ENCODE data around the gene AGAP3.

Gene AGAP3

DNA sequence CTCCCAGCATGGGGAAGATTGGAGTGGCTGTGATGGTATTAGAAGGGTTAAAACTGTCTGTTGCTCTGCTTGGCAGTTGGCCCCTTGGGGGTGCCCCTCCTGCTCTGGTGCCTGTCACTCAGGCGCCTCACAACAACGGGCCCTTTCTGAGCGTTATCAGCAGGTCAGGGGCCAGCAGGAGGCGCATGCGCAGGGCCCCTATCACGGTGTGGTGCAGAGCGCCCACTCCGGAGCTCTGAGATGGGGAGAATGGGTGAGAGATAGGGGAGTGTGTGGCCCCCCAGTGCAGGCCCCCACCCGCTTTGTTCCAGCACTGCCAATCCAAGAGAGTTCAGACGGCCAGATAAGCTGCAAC lies 56.4 kb downstream of the AGAP3 start:
- ATAC-seq (replicated peaks) (no peak), DNase-seq (no peak)
- H3K27ac Mint-ChIP-seq, result no peak overlapping the region
- H3K9me3 Mint-ChIP-seq, result no peaks in the 10 kb centered on the region
- H3K4me3 Mint-ChIP-seq, result no peak overlapping the region
- no peaks in the 10 kb centered on the region for H3K4me1 Mint-ChIP-seq (ENCODE audit: low read depth in 2 of 2)
- peaks cover 3% of the 10 kb centered on the region for H3K36me3 Mint-ChIP-seq (ENCODE audit: insufficient read depth)
- no peaks in the 10 kb centered on the region for H3K27me3 Mint-ChIP-seq

DNA sequence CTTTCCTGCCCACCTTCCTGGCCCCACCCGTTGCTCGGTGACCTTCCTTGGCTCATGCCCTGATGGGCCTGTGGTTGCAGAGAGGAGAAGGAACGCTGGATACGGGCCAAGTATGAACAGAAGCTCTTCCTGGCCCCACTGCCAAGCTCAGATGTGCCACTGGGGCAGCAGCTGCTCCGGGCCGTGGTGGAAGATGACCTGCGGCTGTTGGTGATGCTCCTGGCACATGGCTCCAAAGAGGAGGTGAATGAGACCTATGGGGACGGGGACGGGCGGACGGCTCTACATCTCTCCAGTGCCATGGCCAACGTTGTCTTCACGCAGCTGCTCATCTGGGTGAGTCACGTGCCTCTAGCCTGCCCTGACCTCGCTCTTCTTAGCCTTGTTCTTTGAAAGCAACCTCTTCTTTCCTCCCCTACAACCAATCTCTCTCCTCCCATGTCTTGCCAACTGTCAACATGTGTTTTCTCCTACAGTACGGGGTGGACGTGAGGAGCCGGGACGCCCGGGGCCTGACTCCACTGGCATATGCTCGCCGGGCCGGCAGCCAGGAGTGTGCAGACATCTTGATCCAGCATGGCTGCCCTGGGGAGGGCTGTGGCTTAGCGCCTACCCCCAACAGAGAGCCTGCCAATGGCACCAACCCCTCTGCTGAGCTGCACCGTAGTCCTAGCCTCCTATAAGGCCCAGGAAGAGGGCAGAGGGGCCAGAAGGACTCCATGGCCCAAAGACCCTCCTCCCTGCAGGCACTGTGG lies 57.2 kb downstream of the AGAP3 start:
- H3K27me3 Mint-ChIP-seq, result no peaks in the 10 kb centered on the region
- no peak for DNase-seq
- no peaks in the 10 kb centered on the region for H3K9me3 Mint-ChIP-seq
- ATAC-seq (replicated peaks), result no peak
- no peaks in the 10 kb centered on the region for H3K4me1 Mint-ChIP-seq (ENCODE audit: low read depth in 2 of 2)
- no peak overlapping the region for H3K27ac Mint-ChIP-seq
- H3K4me3 Mint-ChIP-seq, result no peak overlapping the region
- H3K36me3 Mint-ChIP-seq (ENCODE audit: insufficient read depth), result peaks cover 3% of the 10 kb centered on the region

DNA sequence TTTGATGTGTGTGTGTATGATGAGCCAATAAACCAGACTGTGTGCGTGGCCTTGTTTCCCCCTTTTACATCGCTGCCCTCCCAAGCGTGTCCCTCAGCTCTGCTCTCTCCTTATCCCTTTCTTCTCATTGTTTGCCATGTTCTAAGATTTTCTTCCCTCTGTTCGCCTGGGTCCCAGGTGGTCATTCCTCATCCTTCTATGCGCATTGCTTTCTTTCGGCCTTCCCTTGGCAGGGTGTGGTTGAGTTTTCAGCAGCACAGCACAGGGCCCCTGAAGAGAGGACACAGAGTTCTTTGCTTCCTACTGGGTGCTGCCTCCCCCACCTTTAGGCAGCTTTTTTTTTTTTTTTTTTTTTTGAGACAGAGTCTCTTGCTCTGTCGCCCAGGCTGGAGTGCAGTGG lies 58.1 kb downstream of the AGAP3 start:
- ATAC-seq (replicated peaks), result no peak
- no peak for DNase-seq
- peaks cover 0 to 5% of the 10 kb centered on the region in 2 donors for H3K27me3 Mint-ChIP-seq
- H3K27ac Mint-ChIP-seq, result no peak overlapping the region
- H3K36me3 Mint-ChIP-seq (ENCODE audit: insufficient read depth), result peaks cover 3% of the 10 kb centered on the region
- no peaks in the 10 kb centered on the region for H3K9me3 Mint-ChIP-seq
- H3K4me1 Mint-ChIP-seq (ENCODE audit: low read depth in 2 of 2), result no peaks in the 10 kb centered on the region
- H3K4me3 Mint-ChIP-seq, result no peak overlapping the region

DNA sequence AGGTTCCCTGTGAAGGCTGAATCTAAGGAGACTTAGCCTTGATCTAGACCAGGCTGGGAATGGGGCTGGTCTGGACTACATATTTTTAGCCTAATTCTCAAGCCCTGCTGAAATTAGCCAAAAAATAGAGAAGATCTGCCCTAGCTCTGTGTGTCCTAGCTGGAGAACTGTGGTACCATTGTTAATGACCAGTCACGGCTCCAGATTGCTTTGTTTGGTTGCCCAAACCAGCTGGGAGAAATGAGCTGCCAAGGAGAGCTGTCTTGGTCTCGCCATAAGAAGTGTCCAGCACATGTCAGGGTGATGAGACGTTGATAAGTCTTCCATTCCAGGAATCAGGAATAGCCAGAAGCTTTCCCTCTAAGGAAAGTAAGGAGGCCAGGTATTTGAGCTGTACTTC lies 60.5 kb downstream of the AGAP3 start:
- peaks cover 3% of the 10 kb centered on the region for H3K36me3 Mint-ChIP-seq (ENCODE audit: insufficient read depth)
- H3K4me3 Mint-ChIP-seq, result no peak overlapping the region
- no peaks in the 10 kb centered on the region for H3K4me1 Mint-ChIP-seq (ENCODE audit: low read depth in 2 of 2)
- H3K9me3 Mint-ChIP-seq, result no peaks in the 10 kb centered on the region
- no peak for ATAC-seq (replicated peaks)
- H3K27ac Mint-ChIP-seq, result no peak overlapping the region
- H3K27me3 Mint-ChIP-seq, result peaks cover 0 to 5% of the 10 kb centered on the region in 2 donors
- DNase-seq, result no peak

DNA sequence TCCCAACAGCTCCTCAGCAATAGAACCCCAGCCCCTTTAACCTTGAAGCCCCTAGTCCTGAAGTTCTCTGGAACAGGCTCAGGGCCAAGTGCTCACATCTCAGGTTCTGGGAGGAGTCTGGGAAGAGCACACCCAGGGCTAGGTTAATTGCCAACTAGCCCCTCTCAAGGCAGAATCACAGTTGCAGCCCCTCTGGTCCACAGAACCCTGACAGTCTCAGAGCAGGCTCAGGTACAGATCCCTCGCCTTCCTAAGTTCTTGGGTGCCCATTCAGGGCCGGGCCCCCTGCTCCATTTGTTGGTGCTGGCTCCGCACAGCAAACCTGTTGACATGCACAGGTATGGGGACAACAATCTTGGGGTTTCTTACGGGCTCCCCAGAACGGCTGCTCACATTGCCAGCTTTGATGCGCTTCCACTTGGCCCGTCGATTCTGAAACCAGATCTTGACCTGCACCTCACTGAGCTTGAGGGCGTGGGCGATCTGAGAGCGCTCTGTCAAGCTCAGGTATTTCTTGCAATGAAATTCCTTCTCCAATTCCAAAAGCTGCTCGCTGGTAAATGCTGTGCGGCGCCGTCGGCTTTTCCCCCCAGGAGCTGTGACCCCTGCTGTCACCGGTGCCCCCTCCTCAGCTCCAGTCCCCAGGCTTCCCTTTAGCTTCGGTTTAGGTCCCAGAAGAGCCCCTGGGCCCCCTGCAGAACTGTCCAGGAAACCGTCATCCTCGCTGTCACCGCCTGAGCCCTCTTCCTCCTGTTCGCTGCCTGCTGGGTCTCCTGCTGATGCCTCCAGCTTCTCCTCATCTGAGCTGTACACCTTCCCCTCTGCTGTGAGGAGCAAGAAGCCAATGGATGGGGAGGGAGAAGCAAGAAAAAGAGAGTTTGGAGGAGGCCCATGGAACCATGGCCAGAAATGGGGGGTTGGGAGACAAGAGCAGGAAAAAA lies 62.3 kb downstream of the AGAP3 start:
- H3K4me3 Mint-ChIP-seq, result no peak overlapping the region
- H3K36me3 Mint-ChIP-seq (ENCODE audit: insufficient read depth), result peaks cover 3% of the 10 kb centered on the region
- no peaks in the 10 kb centered on the region for H3K4me1 Mint-ChIP-seq (ENCODE audit: low read depth in 2 of 2)
- DNase-seq (no peak), ATAC-seq (replicated peaks) (no peak)
- peaks cover 0 to 5% of the 10 kb centered on the region in 2 donors for H3K27me3 Mint-ChIP-seq
- H3K27ac Mint-ChIP-seq, result no peak overlapping the region
- no peaks in the 10 kb centered on the region for H3K9me3 Mint-ChIP-seq

DNA sequence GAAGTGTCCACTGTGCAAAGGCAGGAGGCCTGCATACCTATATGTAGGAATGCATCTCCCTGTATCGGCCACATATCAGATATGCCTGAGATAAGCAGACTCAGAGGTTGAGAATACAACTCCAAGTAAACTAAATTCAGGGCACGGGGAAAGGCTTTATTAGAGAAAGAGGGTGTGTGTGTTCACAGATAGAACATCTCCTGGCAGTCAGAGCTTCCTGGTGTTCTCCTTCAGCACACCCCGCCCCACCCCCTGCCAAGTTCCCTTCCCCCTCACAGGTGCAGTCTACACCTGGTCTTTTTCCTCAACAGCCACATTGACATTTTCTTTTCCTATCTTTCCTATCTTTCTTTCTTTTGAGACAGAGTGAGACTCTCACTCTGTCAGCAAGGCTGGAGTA lies 64.1 kb downstream of the AGAP3 start:
- no peak for DNase-seq
- no peak for ATAC-seq (replicated peaks)
- Mint-ChIP-seq H3K9me3 (no peaks in the 10 kb centered on the region), H3K4me1 (ENCODE audit: low read depth in 2 of 2) (no peaks in the 10 kb centered on the region), H3K4me3 (no peak overlapping the region), H3K27ac (no peak overlapping the region), H3K27me3 (peaks cover 10 to 14% of the 10 kb centered on the region in 2 donors), H3K36me3 (ENCODE audit: insufficient read depth) (no peaks in the 10 kb centered on the region)

DNA sequence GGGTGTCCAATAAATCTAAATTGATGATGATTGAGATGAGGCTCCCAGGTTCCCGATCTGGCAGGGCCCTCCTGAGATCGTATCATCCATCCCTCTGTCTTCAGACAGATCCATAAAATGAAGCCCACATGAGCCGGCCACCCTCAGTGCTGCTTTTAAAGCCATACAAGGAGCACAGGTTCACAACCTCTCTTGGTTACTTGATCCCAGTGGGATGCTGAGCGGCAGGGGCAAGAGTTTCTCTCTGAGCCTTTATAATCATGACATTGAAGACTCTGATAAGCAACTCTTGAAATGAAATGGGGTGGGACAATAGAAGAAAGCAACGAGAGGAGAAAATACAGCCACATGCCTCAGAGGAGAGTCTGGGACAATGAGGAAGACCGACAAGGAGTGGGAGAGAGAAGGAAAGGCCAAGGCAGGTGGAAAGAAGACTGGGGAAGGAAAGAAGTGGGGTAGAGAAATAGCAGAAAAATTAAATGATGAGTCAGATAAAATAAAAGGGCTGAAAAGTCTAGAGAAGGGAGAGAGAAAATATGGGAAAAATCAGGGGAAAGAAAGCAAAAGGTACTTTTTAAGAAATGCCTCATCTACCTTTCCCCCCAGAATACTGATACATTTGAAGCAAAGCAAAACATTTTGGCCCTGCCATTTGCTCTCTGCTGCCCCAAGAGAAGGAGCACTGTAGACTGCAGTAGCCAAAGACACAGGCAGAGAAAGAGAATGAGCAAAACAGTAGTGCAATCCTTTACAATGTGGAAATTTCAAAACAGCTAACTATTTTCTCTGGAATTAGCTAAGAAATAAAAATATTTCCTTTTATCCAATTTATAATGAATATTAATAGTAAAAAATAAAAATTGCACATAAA lies 66.6 kb downstream of the AGAP3 start:
- H3K27ac Mint-ChIP-seq, result no peak overlapping the region
- H3K27me3 Mint-ChIP-seq, result peaks cover 22 to 37% of the 10 kb centered on the region in 2 donors
- DNase-seq (no peak), ATAC-seq (replicated peaks) (no peak)
- H3K4me3 Mint-ChIP-seq, result no peak overlapping the region
- no peaks in the 10 kb centered on the region for H3K9me3 Mint-ChIP-seq
- no peaks in the 10 kb centered on the region for H3K36me3 Mint-ChIP-seq (ENCODE audit: insufficient read depth)
- H3K4me1 Mint-ChIP-seq (ENCODE audit: low read depth in 2 of 2), result no peaks in the 10 kb centered on the region

DNA sequence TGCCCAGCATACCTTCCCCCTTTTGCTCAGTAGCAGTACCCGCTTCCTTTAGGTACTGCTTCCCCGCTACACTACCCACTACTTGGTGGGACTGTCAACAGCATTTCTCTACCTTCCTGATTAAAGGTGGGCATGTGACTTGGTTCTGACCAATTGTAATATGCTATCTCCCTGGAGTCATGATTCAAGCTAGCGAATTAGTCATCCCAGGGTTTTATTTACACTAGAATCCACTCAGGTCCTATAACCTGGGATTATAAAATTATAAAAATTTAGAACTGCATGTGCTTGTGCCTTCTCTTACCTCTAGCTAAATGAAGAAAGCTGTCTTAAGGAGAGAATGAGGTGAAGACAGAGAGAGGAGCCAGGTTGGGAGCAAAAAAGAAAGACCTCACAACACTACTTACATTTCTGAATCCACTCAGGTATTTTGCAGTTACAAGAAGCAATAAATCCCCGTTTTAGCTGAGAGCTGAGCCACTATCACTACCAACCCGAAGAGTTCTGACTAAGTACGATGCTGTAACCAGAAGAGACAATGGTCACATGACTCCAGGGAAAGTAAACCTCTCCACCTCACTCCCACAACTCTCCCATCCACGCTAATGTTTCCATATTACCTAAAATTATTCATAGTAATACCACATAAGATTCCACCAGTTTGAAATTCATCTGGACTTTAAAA lies 71.5 kb downstream of the AGAP3 start:
- Mint-ChIP-seq H3K36me3 (ENCODE audit: insufficient read depth) (no peaks in the 10 kb centered on the region), H3K4me1 (ENCODE audit: low read depth in 2 of 2) (no peaks in the 10 kb centered on the region), H3K27me3 (peaks cover 22 to 34% of the 10 kb centered on the region in 2 donors), H3K27ac (no peak overlapping the region), H3K4me3 (no peak overlapping the region), H3K9me3 (no peaks in the 10 kb centered on the region)
- DNase-seq (no peak), ATAC-seq (replicated peaks) (no peak)

DNA sequence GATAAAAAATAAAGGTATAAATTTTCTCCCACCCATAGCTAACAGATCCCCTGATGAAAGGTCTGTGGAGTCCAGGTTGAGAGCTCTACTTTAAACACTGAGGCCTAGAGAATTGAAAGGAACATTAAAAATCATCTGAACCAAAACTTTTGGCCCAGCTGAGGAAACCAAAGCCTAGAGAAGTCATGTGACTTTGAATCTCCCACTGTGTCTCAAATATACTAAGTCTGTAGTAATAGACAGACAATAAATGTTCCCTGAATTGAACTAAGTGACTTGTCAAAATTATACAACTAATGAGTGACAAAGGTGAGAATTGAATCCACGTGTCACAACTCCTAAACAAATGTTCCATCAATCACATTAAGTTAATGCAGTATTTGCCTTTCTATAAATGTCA lies 75.5 kb downstream of the AGAP3 start:
- DNase-seq, result no peak
- no peak overlapping the region for H3K27ac Mint-ChIP-seq
- no peaks in the 10 kb centered on the region for H3K9me3 Mint-ChIP-seq
- H3K4me3 Mint-ChIP-seq, result no peak overlapping the region
- no peak for ATAC-seq (replicated peaks)
- no peaks in the 10 kb centered on the region for H3K36me3 Mint-ChIP-seq (ENCODE audit: insufficient read depth)
- H3K4me1 Mint-ChIP-seq (ENCODE audit: low read depth in 2 of 2), result no peaks in the 10 kb centered on the region
- peaks cover 6 to 17% of the 10 kb centered on the region in 2 donors for H3K27me3 Mint-ChIP-seq

DNA sequence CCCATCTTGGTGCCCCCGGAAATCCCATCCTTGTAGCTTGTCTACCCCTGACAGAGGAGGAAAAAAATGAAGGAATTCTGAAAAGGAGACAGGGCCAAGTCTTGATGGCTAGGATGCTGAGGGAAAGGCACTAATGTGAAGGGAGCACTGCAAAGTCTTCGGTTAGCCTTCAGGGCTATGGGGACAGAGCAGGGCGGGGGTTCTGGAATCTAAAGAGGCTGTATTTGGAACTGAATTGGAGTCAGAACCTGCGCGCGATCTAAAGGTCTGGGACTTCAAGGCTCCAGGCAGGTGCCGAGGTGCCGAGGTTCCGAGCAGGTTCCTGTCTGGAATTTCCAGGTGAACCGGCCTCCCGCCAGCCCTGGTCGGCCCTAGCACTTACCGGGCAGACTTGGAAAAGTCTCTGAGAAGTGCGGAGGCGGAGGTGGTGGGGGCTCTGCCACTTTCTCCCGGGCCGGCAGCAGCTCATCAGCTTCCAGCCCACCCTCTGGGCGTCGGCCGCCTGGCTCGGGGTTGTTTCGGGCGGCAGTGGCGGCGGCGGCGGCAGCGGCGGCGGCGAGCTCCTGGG lies 80.4 kb downstream of the AGAP3 start:
- peak overlapping the region; percentile 40 to 50 for H3K4me3 Mint-ChIP-seq

DNA sequence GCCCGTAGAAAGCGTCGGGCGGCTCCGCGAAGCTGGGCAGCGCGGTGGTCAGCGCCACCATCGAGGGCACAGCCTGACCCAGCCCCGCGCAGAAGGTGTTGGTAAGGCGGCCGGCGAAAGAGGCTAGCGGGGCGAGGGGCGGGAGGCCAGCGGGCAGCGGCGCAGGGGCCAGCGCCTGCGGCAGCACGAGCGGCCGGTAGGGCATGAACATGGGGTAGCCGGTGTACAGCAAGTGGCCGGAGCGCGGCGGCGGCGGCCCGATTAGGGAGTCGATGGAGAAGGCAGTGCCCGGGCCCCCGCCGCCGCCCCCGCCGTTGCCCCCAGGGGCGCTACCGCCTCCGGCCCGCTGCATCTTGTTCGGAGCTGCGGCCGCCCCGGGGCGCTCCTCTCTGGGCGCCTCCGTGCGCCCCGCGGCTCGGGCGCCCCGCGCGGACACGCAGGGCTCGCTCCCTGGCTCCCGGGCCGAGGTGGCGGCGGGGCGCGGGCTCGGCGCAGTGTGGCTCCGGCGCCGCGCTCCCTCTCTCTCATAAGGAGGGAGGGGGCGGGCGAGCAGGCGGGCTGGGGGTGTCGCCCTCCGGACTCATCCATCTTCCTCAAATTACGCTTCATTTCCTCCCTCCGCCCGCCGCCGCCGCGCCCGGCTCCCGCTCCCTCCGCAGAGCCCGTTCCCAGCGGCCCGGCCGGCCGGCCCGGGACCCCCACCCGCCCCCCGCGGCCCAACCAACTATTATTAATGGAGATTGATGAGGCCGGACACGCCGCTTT lies 81.1 kb downstream of the AGAP3 start, which contains the start of gene GBX1:
Gene GBX1 (minus strand): TSS at position 498 of the 765 bp plus-strand sequence. CDS start 146 bp downstream, at position 352.
- Mint-ChIP-seq H3K9me3 (no peaks in the 10 kb centered on the region), H3K4me1 (ENCODE audit: low read depth in 2 of 2) (peaks cover 5 to 7% of the 10 kb centered on the region in 2 donors), H3K27ac (no peak within 1 kb of the TSS), H3K27me3 (peaks cover 38 to 41% of the 10 kb centered on the region in 2 donors), H3K4me3 (peak within 1 kb of the TSS; percentile 71 to 74), H3K36me3 (ENCODE audit: insufficient read depth) (no peaks in the 10 kb centered on the region)
- ATAC-seq (replicated peaks) (peak; percentile 57), DNase-seq (peak in 1 of 3 experiments; percentile 16)

More for the DNA sequence above, 80.4 kb downstream of the AGAP3 start:
- H3K9me3 Mint-ChIP-seq, result no peaks in the 10 kb centered on the region
- H3K27ac Mint-ChIP-seq, result no peak overlapping the region
- H3K27me3 Mint-ChIP-seq, result peaks cover 35 to 37% of the 10 kb centered on the region in 2 donors
- H3K4me1 Mint-ChIP-seq (ENCODE audit: low read depth in 2 of 2), result peaks cover 5 to 7% of the 10 kb centered on the region in 2 donors
- H3K36me3 Mint-ChIP-seq (ENCODE audit: insufficient read depth), result no peaks in the 10 kb centered on the region
- ATAC-seq (replicated peaks) (no peak), DNase-seq (no peak)

Measured in effector memory CD8-positive, alpha-beta T cell (primary cell).